Gastroesophageal sphincter (tissue), 4 donors: ENCODE measurements around the gene PCMTD2. TPM values are rescaled to one million over a fixed set of nuclear protein-coding genes. Genes with fewer than 3 reads are reported as not detected.

ENCODE experiments used
- ATAC-seq: fragments of 150-250 bp; one replicate; pipeline ENCODE4 v1.9.1; 2016; ENCODE audit warnings: mild to moderate bottlenecking, moderate library complexity
- H3K27ac ChIP-seq, 4 donors: fragments of 200-600 bp; sonication (generic) in 3 of 4; 1 replicate in 3 of 4; 2 replicates in 1 of 4; pipeline ENCODE4 v1.5.1; 2016 to 2019
- H3K27me3 ChIP-seq: fragments of 200-600 bp; sonication (generic); one replicate; pipeline ENCODE4 v1.5.1; 2019
- H3K36me3 ChIP-seq, 2 donors: fragments of 200-600 bp; sonication (generic); one replicate each; pipeline ENCODE4 v1.5.1; 2019; ENCODE audit warnings: control low read depth in 1 of 2
- H3K4me1 ChIP-seq, 3 donors: fragments of 200-600 bp; sonication (generic); 1 replicate in 2 of 3; 2 replicates in 1 of 3; pipeline ENCODE4 v1.5.1; 2016 to 2019; ENCODE audit warnings: control low read depth in 2 of 3
- H3K4me3 ChIP-seq, 2 donors: fragments of 200-600 bp; sonication (generic); one replicate each; pipeline ENCODE4 v1.5.1; 2019; ENCODE audit warnings: mild to moderate bottlenecking in 1 of 2, moderate library complexity in 1 of 2
- H3K9me3 ChIP-seq, 3 donors: fragments of 200-600 bp; sonication (generic); one replicate each; pipeline ENCODE4 v1.5.1; 2017 to 2019; ENCODE audit warnings: control low read depth in 2 of 3
- EP300 ChIP-seq: sonication (generic); formaldehyde crosslinking; IDR thresholded peaks from one replicate; pipeline ENCODE4 v1.6.1; 2017; ENCODE audit warnings: antibody characterized with exemption, mild to moderate bottlenecking
- POLR2A ChIP-seq, 2 donors: fragments of 450-650 bp; IDR thresholded peaks; one replicate each; pipeline ENCODE4 v1.6.1; 2017; ENCODE audit warnings: antibody characterized with exemption in 2 of 2, mild to moderate bottlenecking in 2 of 2, moderate library complexity in 1 of 2
- POLR2AphosphoS5 ChIP-seq: sonication (generic); formaldehyde crosslinking; IDR thresholded peaks from one replicate; pipeline ENCODE4 v1.6.1; 2017; ENCODE audit warnings: antibody characterized with exemption
- WGBS, 2 donors: methylation state at CpG; one replicate each; pipeline ENCODE4 v1.1.5; 2018; ENCODE audit warnings: low coverage in 1 of 2; 5-methylcytosine and 5-hydroxymethylcytosine counted together
- total RNA-seq, 4 donors: library from RNA; depleted of rRNA; stranded (reverse); fragments of >200 nt; gene quantifications; one replicate each; pipeline ENCODE4 v1.1.0, GENCODE V29; 2016
- TF ChIP-seq, protein P1 (sequence below), 4 experiments: fragments of 200-600 bp in 2 of 4; fragments of 450-650 bp in 2 of 4; sonication (generic) in 1 of 4; IDR thresholded peaks; one replicate each; pipeline ENCODE4 v1.5.1; 2017 to 2019; ENCODE audit warnings: antibody characterized with exemption in 4 of 4, mild to moderate bottlenecking in 2 of 4, moderate library complexity in 2 of 4

PCMTD2 gene
- total RNA-seq, 4 donors from 2014 or later = 46.0 to 70.0 (median 48.1) TPM

GRCh38 chr20:64230461-64231145, 24.9 kb upstream of the PCMTD2 start:
- Histone ChIP-seq H3K9me3 (no peaks in the 10 kb centered on the region), H3K27me3 (peaks cover 12% of the 10 kb centered on the region), H3K4me3 (no peak overlapping the region), H3K27ac (no peak overlapping the region), H3K4me1 (no peaks in the 10 kb centered on the region), H3K36me3 (no peaks in the 10 kb centered on the region)
- TF ChIP-seq, protein P1, sequence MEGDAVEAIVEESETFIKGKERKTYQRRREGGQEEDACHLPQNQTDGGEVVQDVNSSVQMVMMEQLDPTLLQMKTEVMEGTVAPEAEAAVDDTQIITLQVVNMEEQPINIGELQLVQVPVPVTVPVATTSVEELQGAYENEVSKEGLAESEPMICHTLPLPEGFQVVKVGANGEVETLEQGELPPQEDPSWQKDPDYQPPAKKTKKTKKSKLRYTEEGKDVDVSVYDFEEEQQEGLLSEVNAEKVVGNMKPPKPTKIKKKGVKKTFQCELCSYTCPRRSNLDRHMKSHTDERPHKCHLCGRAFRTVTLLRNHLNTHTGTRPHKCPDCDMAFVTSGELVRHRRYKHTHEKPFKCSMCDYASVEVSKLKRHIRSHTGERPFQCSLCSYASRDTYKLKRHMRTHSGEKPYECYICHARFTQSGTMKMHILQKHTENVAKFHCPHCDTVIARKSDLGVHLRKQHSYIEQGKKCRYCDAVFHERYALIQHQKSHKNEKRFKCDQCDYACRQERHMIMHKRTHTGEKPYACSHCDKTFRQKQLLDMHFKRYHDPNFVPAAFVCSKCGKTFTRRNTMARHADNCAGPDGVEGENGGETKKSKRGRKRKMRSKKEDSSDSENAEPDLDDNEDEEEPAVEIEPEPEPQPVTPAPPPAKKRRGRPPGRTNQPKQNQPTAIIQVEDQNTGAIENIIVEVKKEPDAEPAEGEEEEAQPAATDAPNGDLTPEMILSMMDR (IDR thresholded peaks at IDR 0.05) = no peak
- TF ChIP-seq POLR2A (IDR thresholded peaks at IDR 0.05) (no peak), POLR2AphosphoS5 (no peak), EP300 (no peak)
- ATAC-seq = no peak
- WGBS, 2 donors = 40 to 82% methylated on average over 1 to 9 of the region's 22 CpGs

GRCh38 chr20:64231621-64232550, 23.7 kb upstream of the PCMTD2 start:
- TF ChIP-seq, protein P1 (IDR thresholded peaks at IDR 0.05) = no peak
- TF ChIP-seq POLR2AphosphoS5 (no peak), EP300 (no peak), POLR2A (IDR thresholded peaks at IDR 0.05) (no peak)
- Histone ChIP-seq H3K27ac (no peak overlapping the region), H3K4me3 (no peak overlapping the region), H3K4me1 (no peaks in the 10 kb centered on the region), H3K36me3 (no peaks in the 10 kb centered on the region), H3K9me3 (no peaks in the 10 kb centered on the region), H3K27me3 (peaks cover 8% of the 10 kb centered on the region)
- no CpG with 5 or more reads among the region's 27 CpGs for WGBS, 2 donors
- ATAC-seq = no peak

DNA sequence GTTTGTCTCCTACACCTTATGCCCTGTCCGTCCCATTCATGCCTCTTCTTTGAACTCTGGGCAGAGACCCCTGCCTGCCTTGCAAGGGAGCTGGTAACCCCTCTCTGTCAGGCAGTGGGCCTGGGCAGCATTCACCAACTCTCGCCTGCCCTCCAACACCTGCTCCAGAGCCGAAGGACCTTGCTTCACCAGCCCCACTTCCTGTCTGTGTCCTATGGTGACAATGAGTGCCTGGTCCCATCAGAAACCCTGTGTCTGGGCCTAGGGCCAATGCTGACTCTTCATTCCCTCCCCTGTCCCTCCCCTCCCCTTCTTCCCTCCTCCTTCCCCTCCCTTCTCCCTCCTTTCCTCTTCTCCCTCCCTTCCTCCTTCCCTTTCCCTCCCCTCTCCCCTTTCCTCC, 22.8 kb upstream of the PCMTD2 start:
- Histone ChIP-seq H3K4me1 (no peaks in the 10 kb centered on the region), H3K36me3 (no peaks in the 10 kb centered on the region), H3K9me3 (no peaks in the 10 kb centered on the region), H3K27me3 (peaks cover 8% of the 10 kb centered on the region), H3K27ac (no peak overlapping the region), H3K4me3 (no peak overlapping the region)
- no peak for TF ChIP-seq EP300
- TF ChIP-seq POLR2A (IDR thresholded peaks at IDR 0.05) = no peak
- no peak for TF ChIP-seq POLR2AphosphoS5
- TF ChIP-seq, protein P1 (IDR thresholded peaks at IDR 0.05) = no peak
- ATAC-seq = no peak
- WGBS, 2 donors = 51% methylated on average over 3 of the region's 3 CpGs; no CpG with 5 or more reads in 1 of the 2 donors

DNA sequence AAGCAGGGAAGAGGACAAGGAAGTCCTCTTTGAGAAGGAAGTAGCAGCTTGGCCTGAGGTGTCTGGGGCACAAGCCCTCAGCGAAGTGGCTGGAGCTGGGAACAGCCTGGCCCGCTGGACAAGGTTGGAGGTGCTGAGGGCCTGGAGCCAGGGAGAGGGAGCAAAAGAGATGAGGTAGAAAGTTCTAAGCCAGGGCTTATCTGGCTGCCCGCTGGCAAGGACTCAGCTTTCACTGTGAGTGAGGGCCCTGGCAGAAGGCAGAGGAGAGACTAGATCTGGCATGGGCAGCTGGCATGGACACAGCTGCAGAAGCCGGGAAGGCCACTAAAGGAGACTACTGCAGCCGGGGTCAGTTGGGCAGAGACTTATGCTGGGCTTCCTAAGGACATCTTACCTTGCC, 21.8 kb upstream of the PCMTD2 start:
- H3K4me3 ChIP-seq = no peak overlapping the region
- WGBS, 2 donors = 56 to 67% methylated on average over 1 to 5 of the region's 5 CpGs
- TF ChIP-seq EP300 = no peak
- no peak for TF ChIP-seq POLR2A (IDR thresholded peaks at IDR 0.05)
- no peak for TF ChIP-seq POLR2AphosphoS5
- TF ChIP-seq, protein P1 (IDR thresholded peaks at IDR 0.05) = no peak
- peaks cover 1% of the 10 kb centered on the region for H3K27me3 ChIP-seq
- H3K36me3 ChIP-seq = no peaks in the 10 kb centered on the region
- no peak for ATAC-seq
- no peak overlapping the region for H3K27ac ChIP-seq
- no peaks in the 10 kb centered on the region for H3K9me3 ChIP-seq
- no peaks in the 10 kb centered on the region for H3K4me1 ChIP-seq
